Measurements from ENCODE around the gene NR1H4.
"Not testable (repeated sequence)": the region's sequence is repeated elsewhere in the genome, so short reads cannot be mapped to it uniquely, and the experiment has no call there.

The NR1H4 gene

GRCh38 chr12:100518376-100518775 lies 44.7 kb downstream of the NR1H4 start:
- no peak for DNase-seq

GRCh38 chr12:100520048-100520769 lies 46.5 kb downstream of the NR1H4 start:
- no peak for DNase-seq

DNA sequence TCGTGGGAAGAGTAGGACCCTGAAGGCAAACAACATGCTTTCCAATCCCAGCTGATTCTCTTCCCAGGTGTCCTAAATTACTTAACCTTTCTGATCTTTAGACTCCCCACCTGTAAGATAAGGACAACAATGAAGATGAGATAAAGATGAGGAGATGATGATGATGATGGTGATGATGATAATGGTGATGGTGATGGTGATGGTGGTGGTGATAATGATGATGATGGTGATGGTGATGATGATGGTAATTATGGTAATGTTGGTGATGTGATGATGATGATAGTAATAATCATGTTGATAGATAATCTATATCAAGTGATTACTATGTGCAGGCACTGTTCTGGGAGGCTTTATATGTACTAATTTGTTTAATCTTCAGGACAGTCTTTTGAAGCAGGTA lies 48.3 kb downstream of the NR1H4 start:
- no peak for DNase-seq

GRCh38 chr12:100528034-100528433 lies 54.4 kb downstream of the NR1H4 start:
- DNase-seq, result no peak

- DNase-seq, result no peak
Observed at GRCh38 chr12:100528471-100529127, 54.9 kb downstream of the NR1H4 start.

DNA sequence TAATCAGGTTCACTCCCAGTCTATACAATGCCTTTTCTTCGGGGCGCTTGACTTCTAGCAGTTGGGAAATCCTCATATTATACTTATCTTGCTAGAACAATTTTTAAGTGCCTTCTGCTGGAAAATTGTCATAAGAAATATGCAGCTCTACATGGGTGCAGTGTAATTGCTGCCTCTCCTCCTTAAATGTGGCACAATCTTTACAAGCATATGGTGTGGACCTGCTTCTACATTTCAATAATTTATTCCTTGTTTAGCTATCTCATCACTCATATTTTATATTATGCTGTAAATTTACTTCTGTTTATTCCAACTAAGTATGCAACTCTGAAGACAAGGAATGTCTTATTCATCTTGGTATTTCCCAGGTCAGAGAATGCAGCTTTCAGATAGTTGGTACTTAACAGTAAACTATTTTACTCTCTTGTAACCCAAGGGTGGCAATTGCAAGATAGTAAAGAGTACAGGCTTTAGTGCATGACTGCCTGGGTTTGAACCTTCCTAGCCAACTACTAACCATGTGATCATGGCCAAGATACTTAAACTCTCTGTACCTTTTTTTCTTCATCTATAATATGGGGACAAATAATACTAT lies 56.2 kb downstream of the NR1H4 start:
- DNase-seq, result no peak

- DNase-seq, result no peak
Observed at GRCh38 chr12:100533376-100533775, 59.7 kb downstream of the NR1H4 start.

DNA sequence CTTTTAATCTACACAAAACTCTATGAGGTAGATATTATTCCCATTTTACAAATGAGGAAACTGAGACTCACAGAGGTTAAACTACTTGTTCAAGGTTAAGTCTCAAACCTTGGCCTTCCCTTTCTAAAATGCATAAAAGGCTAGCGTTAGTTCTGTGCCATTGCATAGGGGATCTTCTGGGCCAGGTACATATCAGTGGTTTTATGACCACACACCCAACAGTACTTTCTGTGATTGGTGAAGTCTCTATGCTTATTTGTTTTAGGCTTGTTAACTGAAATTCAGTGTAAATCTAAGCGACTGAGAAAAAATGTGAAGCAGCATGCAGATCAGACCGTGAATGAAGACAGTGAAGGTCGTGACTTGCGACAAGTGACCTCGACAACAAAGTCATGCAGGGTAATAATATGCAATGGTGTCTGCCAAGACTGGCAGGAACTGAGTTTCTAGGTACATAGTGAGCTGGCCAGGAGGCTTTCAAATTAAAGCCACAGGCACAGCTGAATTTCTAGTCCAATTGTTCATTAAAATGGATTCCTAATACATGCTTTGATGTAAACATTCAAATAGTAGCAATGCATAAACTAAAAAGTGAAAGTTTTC lies 61.1 kb downstream of the NR1H4 start:
- no peak for DNase-seq

DNA sequence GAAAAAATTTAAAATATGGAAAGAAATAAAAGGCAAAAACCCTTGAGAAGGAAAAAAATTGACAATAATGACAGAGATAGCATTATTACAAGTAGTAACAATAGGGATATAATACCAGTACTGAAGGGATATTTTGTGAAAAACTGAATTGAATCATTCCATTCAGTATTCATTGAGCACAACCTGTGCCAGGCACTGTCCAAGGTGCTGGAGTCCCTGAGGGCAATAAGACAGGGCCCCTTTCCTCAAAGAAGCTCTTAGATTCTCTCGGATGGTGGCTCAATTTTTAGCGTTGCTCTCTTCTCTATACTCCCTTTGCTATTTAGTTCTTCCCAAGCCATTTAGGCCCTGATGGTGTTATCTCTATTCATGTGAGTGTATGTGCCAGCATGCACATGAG lies 65.5 kb downstream of the NR1H4 start:
- no peak for DNase-seq

DNA sequence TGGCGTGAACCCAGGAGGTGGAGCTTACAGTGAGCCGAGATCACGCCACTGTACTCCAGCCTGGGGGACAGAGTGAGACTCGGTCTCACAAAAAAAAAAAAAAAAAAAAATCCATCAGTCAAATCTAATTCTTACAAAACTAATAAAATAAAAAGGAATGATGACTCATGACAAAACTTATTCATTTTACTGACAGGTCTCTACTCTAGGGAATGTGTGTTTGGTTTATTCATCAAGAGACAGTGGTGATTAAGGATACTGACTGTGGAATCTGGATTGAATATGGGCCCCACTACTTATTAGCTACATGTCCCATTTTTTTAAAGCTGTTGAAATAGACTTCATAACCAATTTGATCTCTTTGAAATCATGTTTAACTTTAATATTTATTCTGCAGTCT lies 70.5 kb downstream of the NR1H4 start:
- DNase-seq, result no peak

DNA sequence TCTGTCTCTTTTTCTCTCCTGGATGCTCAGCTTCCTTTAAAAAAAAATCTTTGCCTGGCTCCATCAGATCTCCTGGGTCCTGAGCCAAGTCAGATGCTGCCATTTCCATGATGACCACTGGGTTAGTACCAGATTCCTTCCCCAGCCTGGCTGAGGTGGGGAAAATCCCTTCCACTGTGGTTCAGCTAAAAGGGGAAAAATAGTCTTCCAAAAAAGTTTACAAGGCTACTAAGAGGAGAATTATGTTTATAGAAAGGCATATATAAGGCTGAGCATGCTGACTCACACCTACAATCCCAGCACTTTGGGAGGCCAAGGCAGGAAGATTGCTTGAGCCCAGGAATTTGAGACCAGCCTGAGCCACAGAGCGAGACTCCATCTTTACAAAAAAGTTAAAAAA lies 71.4 kb downstream of the NR1H4 start:
- DNase-seq, result no peak

GRCh38 chr12:100553936-100554335 lies 80.3 kb downstream of the NR1H4 start:
- DNase-seq, result no peak

- no peak for DNase-seq
Observed at GRCh38 chr12:100554608-100555077, 81.0 kb downstream of the NR1H4 start.

- DNase-seq, result no peak
Observed at GRCh38 chr12:100555722-100556121, 82.1 kb downstream of the NR1H4 start.

GRCh38 chr12:100557357-100557756 lies 83.7 kb downstream of the NR1H4 start:
- no peak for DNase-seq

- DNase-seq, result not testable (repeated sequence)
Observed at GRCh38 chr12:100559261-100559660, 85.6 kb downstream of the NR1H4 start.

GRCh38 chr12:100564090-100564489 lies 90.4 kb downstream of the NR1H4 start:
- no peak for DNase-seq

- DNase-seq, result no peak
Observed at GRCh38 chr12:100564905-100565467, 91.3 kb downstream of the NR1H4 start.

DNA sequence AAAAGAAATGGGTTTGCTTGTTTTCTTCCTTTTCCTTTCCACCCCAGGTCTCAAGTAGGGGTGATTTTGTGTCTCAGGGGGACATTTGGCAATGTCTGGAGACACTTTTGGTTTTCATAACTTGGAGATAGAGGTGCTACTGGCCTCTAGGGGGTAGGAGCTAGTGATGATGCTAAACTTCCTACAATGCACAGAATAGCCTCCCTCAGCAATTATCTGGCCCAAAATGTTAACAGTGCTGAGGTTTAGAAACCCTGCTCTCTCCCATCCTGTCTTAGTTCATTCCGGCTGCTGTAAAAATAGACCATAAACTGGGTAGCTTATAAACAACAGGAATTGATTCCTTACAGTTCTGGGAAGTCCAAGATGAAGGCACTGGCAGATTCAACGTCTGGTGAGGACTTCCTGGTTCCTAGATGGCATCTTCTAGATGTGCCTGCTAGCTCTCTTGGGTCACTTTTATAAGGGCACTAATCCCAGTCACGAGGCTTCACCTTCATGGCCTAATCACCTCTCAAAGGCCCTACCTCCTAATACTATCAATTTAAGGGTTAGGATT lies 92.4 kb downstream of the NR1H4 start:
- no peak for DNase-seq

DNA sequence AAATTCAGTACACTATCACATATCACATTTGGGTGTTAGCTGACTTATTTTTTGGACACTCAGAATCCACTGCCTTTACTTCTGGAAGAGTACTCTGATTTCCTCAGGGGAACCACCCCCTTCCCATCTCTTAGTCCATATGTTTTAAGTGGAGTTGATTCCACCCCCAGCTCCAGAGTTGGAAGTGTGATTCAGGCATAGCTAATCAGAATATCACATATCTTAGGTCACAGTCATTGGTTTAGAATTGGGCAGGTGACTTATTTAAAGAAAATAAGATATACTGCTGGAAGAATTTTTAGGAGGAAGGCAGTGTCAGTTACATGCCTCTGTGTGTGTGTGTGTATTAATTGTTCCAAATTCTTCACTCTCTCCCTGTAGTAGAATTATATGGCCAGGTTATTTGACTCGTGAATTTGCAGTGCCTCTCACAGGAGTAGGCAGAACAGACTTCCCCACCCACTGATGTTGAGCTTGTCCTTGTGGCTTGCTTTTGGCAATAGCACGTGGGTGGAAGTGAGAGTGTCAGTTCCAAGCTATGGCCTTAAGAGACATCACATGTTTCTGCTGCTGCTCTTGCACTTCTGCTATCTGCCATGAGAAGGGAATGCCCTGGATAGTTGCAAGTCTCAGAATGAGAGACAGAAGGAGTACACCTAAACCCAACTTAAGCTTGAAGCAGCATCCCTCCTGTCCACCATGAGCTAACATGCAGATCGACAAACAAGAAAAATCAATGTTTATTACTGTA lies 93.4 kb downstream of the NR1H4 start:
- DNase-seq, result no peak

- no peak for DNase-seq
Observed at GRCh38 chr12:100567945-100568344, 94.3 kb downstream of the NR1H4 start.

DNA sequence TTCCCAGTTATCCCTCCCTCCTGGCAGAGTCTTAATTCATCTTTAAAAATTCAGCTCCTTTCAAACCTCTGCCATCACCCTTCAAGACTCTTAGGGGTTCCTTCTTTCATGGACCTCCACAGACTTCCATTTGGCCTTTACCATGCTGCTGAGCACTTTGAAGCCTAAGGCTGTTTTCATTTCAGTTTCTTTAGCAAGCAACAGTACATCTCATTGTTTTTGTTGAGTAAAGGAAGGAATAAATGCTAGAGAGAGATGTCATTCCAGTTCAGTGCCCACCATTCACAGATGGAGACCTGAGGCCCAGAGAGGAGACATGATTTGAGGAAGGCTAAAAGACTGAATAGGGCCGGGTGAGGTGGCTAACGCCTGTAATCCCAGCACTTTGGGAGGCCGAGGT lies 98.5 kb downstream of the NR1H4 start:
- no peak for DNase-seq

Data from CD4-positive, alpha-beta T cell treated with Interleukin-17A for 4 hours (primary cell).